Measurements from ENCODE around the gene ZEB2.

Gene ZEB2

DNA sequence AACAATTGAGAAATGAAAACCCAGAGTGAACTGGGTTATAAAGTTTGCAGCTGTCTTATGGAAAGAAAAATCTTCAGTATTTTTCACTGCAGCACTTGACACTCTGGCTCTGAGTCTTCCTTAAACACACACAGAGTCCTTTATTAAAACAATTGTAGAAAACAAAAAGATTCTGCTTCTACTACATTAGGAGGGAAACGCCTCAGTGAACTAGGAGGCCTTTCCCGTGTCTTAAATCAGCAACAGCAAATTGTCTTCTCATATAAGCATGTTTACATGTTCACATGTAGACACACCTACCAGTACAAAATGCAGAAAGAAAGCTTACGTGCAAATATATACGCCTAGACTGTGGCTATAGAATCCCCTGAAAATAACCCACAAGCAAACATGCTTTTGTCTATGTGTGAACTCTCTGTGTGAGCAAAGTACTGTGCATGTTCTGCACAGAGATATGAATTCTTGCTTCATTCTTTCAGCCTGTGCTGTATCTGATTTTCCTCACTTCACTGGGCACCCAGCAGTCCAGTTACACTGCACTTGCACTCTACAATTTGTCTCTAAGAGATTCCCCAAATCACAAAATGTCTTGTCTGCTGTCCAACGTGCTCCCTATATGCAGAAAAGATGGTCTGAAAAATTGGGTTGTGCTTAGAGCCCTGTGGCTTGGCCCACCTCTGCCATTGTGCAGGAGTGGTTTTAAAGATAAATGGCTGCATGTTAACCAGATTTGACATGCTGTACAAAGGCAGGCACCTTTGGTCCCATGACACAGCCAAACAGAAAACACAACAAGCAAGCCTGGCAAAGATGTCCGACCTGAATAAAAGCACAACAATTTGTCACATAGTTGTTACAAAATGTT is 24.5 kb downstream of the ZEB2 start:
- DNase-seq (ENCODE audit: low read depth in 2 of 2) = no peak

DNA sequence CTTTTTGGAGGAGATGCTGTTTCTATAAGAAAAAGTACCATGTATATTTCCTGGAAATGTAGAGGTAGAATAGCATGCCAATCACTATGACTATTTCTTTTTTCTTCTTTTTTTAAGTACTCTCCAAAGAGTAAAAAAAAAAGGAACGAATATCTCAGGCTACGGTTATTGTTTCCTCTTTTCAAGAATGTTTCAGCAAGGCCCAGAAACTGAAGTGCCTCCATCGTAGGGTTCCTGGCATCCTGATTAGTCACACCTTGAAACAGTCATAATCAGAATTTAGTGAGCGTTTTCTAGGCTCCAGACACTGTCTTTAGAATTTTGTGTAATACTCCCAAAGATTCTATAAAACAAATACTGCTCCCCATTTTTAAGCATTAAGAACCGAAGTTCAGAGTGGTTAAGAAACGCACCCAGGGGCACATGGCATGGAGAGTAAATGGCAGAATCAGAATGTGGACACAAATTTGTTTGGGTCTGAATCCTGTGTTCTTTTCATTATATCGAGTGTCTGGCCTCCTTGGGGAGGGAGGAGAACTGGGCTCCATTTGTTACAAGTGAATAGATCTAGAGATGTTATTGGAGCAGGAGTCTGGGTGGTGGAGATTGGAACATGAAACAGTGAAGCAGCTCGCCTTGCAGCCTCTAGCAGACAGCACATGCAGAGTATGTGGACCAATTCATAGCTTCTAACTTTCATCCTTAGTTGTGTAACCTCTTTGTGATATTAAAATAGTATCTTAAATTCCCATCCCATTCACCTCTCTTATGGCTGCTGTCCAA is 26.7 kb downstream of the ZEB2 start:
- DNase-seq (ENCODE audit: low read depth in 2 of 2) = no peak

DNA sequence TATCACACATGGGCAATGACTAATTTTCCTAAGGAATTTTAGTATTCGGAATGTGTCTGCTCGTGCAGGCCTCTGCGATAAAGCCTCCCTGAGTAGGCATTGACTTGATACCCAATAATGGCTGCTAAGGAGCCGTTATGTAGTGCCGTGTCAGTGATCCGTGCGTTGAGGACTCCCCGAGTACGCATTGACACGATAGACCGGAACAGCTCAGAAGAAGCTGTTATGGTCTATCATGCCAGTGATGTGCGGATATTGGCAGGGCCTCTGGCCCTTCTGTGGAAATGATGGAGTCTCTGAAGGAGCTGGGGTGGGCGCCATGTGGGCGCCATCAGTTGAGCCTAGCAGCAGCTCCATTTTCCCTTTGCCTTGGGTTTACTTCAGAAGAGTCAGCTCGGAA is 29.1 kb downstream of the ZEB2 start:
- no peak for DNase-seq (ENCODE audit: low read depth in 2 of 2)

DNA sequence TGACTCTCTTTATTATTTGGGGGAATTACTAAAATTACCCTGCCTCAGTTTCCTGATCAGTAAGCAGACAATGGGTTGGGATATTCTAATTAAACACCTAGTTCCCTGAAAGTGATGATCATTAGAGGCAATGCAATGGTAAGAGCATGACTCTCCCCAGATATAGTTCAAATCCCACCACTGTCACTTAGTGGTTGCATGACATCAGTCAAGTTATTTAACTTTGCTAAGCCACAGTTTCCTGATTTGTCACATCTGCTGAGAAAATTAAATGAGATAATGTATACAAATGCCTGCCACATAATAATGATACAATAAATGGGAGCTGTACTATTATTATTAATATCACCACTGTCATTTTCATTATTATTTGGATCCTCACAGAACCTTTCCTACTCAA is 29.9 kb downstream of the ZEB2 start:
- no peak for DNase-seq (ENCODE audit: low read depth in 2 of 2)

DNA sequence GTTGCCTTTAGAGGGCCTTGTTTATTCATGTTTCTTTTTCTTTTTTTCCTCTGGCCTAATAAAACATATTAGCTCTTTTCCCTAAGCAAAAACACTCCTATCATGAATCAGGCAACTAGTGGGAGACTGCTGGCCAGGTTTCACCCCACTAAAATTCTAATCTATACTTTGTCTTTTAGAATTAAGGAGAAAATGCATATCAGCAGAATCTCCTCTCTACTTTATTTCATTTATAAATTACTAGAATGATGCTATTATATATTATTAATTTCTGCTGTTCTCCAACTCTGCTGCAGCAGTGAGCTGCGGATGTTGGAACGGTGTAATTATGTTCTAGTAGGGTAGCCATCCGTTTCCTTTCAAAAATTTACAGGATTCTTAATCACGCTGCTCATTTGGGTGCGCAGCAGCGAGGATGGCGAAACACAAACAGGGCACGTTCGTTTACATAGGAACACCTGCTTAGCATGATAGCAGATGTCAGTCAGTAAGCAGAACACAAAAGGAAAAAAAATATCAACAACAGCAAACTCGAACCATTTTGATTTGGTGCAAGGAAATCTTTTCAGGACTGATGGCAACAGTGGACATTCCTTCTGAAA is 30.5 kb downstream of the ZEB2 start:
- no peak for DNase-seq (ENCODE audit: low read depth in 2 of 2)

DNA sequence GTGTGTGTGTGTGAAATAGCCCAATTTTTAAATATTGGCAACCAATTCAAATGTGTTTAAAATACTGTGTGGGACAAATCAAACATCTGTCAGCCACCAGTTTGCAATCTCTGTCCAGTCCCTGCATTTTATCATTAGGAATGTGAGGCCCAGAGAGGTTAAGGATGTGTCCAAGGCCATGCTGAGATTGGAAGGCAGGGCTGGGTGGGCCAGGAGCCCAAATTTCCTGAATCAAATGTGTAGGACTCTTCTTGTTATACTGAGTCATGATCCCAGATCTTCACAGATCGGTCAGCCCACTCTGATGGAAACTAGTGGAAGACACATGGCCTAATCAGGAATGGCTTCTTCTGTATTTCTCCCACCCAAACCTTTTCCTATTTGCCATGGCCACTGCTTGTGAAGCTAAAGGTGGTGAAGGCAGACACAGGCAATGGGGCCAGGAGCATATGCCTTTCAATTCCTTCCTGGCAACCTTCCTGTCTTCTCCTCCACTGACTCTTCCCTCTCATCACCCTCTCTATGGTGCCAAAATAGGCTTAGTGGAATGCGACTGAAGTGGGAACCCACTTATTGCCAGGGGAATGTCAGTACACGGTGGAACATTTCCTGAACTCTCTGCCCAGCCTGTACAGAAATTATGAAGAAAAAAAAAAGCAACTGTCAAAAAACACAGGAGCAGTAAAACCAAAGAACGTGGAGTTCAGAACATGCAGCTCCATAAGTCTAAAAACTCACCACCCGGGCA is 35.5 kb downstream of the ZEB2 start:
- DNase-seq (ENCODE audit: low read depth in 2 of 2) = no peak

DNA sequence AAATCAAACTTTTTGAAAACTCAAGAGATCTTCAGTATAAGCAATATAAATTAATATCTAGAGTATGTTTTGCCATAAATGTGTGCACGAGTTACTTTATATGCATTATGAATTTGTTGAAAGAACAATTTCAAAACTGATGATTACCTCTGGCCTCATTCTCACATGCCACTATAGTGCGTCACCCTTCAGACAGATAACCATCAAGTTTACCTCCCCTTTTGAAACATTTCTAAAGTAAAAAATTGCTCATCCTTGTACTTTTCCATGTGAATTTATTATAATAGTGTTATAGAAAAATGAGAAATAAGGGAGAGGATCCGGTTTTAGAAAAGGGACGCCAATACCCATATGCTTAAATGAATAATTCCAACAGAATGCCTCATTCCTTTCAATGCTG is 38.3 kb downstream of the ZEB2 start:
- DNase-seq (ENCODE audit: low read depth in 2 of 2) = no peak

DNA sequence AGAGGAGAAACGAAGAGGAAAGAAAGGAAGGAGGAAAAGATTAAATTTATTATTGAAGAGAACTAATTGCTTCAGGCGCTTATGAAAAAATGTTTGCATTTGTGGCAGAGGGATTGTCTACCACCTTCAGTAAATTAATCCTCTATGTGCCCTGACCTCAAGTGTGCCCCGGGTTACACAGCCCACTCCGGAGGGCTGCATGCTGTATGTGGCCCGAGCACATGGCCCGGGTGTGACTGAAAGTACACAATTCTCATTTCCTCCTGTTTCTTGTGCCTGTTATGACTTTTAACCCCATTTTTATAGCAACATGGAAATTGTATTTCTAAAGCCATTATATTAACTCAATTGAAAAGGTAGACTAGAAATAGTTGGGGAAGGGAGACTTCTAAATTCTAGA is 38.8 kb downstream of the ZEB2 start:
- no peak for DNase-seq (ENCODE audit: low read depth in 2 of 2)

DNA sequence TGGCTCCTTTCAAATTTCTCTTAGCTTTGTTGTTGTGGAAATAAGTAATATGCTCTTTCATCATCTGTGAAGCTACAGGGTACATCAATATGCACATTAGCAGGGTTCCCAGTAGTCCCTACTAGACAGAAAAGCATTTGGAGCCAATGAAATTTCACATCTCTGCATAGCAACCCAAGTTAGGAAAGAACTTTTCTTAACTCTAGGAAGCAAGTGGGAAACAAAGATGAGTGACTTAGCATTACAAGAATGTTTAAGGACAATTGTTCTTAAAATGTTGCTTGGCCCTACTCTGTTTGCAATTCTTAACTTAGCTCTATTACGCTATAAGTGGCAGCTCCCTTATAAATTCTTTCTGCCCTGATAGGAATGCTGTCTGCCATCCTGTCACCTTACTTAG is 39.6 kb downstream of the ZEB2 start:
- no peak for DNase-seq (ENCODE audit: low read depth in 2 of 2)

DNA sequence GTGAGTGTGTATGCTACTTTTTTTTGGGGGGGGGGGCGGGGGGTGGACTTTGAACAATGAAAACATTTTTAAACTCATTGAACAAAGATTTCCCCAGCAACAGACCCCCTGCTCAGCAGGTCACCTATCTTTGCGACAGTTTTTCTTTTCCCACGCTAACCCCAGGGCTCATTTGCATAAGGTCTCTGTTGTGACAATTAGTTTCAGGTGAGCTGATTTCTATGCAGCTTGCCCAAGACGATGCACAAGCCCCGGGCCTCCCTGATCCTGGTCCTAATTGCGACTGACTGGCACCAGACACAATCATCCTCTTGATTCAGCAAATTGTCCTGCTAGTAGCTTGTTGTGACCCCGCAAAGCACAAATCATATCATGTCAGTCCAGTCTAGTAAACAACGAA is 40.3 kb downstream of the ZEB2 start:
- no peak for DNase-seq (ENCODE audit: low read depth in 2 of 2)

DNA sequence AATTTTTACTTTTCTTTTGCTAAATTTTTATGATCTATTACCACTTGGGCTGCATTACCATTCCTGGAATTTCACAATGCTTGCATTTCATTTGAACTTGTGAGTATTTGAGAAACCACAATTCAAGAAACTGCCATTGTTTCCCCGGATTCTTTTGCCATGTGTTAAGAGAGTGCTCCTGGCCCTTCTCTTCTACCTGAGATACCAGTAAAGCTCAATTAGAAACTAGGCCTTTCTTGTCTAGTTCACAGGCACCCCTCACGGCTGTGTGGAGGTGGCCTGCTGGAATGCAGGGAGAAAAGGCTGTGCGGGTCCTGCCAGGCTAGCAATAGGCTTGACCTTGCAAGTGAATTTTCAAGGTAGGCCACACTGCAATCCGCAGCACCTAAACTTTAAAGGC is 40.8 kb downstream of the ZEB2 start:
- no peak for DNase-seq (ENCODE audit: low read depth in 2 of 2)

DNA sequence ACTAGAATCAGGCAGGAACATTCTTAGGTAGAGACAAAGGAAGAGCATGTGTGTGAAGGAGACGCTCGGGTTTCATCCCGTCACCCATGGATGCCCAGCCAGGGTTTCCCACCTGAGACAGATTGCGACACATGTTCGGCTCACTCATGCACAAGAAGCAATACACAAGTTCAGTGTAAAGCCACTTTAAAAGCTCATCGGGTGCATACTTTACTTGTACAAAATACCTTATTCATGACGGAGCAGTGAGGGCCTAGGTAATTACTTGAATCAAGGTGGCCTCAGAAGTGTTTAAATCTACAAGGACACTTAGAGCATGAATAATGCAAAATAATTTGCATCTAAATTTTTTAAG is 42.0 kb downstream of the ZEB2 start:
- DNase-seq (ENCODE audit: low read depth in 2 of 2) = no peak

DNA sequence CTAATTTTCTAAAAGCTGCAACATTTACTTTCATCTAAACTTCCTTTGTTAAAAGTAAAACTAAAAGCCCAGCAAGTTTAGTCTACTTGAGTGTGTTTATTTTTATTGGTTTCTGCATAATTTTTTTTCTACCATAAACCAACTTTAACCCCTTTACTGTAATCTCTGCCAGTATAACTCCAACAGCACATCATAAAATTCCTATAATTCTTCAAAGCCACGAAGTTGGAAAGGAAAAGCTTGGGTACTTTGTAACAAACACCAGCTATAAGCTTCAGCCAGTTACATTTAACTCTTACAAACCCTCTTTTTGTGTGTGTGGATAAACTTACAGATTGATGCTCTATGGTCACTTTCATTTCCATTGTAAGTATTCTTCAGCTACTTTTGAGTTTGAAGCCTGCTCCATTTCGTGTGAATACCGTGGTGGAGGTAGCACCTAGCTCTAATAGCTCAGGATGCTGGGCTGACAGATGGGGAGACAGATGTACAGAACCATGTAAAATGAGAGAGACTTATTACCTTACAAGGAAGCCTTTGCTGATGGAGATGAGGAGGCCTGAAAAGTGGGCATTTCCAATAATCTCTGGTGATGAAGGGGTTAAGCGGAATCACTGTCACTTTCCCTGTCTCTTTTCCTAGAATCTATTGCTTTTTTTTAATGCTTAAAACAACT is 42.5 kb downstream of the ZEB2 start:
- DNase-seq (ENCODE audit: low read depth in 2 of 2) = no peak

DNA sequence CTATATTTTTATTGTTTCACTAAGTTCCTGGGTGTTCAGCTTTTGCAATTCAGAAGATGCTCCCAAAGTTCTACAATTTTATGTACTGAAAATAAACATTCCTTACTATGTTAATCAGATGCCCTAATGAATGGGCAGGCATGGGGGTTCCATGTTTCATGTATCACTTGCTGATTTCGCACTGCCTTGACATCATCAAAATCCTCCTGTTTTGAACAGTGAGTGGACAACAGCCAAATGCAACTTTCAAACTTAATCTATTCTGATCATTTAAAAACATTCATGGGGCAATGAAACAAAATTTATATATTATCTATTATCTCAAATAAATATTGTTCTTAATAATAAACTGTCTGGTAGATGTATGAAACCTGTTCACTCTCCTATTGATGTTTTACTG is 43.2 kb downstream of the ZEB2 start:
- DNase-seq (ENCODE audit: low read depth in 2 of 2) = no peak

DNA sequence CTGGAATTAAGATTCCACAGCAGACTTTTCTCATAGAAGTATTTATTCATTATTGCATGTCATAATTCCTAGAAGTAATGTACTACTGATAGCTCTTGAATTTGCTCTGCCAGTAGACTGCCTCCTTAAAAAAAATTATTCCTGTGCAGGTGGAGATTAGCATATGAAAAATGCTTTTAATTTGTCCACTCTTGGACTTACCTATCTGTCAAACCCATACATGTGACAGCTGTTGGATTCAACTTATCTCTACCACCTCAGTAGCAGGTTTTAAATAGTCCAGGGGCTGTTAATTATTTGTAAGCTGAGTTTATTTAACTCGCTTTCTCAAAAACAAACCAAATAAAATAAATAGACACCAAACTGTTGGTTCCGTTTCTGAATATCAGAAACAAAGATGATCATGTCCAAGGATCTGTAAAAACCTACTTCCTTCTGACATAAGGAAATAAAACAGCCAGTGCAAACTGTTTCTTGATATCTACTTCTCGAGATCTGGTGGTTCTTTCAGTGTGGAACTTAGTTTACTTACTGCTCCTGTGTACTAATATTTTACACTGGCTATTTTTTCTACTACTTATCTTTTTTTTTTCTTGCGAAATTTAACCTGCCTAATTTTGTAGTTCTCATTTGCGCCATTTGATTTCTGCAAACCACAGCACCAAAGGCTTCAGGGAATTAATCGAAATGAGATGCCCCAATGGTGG is 44.2 kb downstream of the ZEB2 start:
- no peak for DNase-seq (ENCODE audit: low read depth in 2 of 2)

DNA sequence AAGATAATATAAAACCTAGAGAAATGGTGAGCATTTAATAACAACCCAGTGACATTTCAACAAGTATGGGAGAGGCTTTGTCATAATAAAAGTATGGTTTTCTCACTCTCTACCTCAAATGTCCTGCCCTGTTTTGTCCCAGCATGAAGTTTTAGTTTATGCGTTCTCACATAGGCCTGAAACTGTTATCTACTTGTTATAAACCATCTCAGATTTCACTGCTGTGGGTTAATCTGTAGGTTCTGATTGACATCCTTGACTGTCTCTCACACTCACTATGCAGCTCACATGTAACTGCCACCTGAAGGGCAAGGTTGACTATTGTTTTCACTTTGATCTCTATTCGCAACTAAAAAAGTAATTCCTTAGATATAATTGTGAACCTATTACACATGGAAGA is 44.9 kb downstream of the ZEB2 start:
- DNase-seq (ENCODE audit: low read depth in 2 of 2) = no peak

DNA sequence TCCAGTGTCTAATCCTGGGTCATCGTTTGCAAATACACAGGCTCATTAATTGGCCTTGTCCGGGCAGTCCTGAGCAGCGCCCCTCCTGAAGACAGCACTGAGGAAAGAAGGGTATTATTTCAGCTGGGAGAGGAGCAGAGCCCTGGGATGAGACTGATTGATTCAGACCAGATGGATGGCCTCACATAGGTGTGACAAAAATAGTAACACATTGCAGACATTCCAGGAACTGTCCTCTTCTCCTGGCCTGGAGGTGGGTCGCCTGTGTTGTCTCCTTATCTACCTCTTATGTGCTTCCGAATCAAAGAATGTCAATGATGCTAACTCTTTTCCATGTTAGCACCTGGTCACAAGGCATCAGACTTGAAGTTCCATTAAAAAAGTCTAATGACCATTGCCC is 45.9 kb downstream of the ZEB2 start:
- DNase-seq (ENCODE audit: low read depth in 2 of 2) = no peak

DNA sequence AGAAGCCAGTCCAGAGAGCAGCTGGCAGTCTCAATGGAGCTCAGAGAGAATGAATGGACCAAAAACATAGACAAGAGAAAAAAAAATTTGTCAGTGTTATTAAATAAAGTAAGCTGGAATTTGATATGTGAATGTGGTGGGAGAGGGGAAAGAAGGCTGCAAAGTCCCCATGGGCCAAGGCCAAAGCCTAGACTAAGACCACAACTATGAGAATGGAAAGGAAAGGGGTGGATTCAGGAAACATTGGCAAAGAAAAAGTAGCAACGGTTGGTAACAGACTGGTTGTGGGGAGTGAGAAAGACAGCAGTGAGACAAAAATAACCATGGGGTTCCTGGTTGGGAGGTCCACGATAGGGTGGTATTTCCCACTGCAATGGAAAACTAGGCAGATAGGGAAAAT is 47.0 kb downstream of the ZEB2 start:
- DNase-seq (ENCODE audit: low read depth in 2 of 2) = no peak

DNA sequence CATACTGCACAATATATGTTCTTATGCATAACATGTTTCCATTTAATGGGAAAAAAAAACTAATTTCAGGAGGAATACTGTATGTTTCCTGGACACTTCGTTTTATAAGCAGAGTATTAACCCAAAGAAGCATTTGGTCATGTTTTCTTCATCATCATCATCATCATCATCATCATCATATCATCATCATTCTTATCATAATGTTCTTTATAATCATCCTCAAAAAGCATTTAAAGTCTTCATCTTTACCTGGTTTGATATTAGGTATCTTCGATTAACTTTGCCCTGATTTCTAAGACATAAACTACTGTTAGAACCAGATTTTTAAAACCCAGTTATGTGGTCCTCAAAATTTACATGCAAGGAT is 47.9 kb downstream of the ZEB2 start:
- DNase-seq (ENCODE audit: low read depth in 2 of 2) = no peak

DNA sequence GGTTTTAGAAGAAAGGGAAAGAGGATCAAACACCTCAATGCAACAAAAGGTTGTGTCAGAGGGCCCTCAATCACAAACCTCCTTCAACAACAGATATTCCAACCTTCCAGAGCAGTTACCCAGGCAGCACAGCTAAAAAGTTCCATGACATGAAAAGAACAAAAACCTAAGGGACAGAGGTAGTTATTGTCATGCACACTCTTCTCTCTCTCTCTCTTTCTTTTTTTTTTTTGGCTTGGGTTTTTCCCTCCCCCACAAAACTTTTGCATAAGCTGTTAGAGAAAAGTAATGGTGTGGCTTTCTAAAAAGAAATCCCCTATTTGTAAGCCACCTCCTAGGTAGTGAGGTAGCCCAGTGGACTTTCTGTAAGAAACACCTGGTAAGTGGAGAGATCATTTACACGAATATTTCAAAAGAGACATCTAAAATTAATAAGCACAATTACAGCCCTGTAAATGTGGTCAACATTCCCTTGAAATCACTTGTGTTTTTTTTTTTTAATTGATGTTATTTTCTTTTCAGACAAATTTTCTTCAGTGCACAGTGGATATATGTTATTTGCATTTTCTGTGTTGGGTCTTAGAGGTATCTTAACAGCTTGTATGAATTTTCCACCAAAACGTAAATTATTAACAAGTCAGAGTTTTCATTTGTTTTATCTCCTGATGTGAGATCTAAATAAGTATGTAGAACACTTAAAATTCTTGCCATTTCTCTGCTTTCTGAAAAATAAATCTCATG is 48.4 kb downstream of the ZEB2 start:
- no peak for DNase-seq (ENCODE audit: low read depth in 2 of 2)

All from stimulated activated CD8-positive, alpha-beta memory T cell treated with anti-CD3 and anti-CD28 coated beads, Interleukin-15, amount 100 ng/mL, for 48 hours (primary cell).